WTC11 (cell line): ENCODE measurements around the gene PIP4K2A.

Experiments used
- ATF2 ChIP-seq: sonication (generic); formaldehyde crosslinking; IDR thresholded peaks from 2 replicates; pipeline ENCODE4 v1.8.1; 2022; ENCODE audit warnings: low read depth, missing genetic modification reagents, borderline replicate concordance
- ATF3 ChIP-seq: sonication (generic); formaldehyde crosslinking; conservative IDR thresholded peaks from 2 replicates; pipeline ENCODE4 v1.8.1; 2022; ENCODE audit warnings: mild to moderate bottlenecking, missing genetic modification reagents
- CBFB ChIP-seq: sonication (generic); formaldehyde crosslinking; IDR thresholded peaks from 2 replicates; pipeline ENCODE4 v1.8.1; 2022; ENCODE audit warnings: mild to moderate bottlenecking, low read depth, missing genetic modification reagents
- FOXP4 ChIP-seq: sonication (generic); formaldehyde crosslinking; IDR thresholded peaks from 2 replicates; pipeline ENCODE4 v1.8.0; 2022; ENCODE audit warnings: mild to moderate bottlenecking, missing genetic modification reagents
- MYBL2 ChIP-seq: sonication (generic); formaldehyde crosslinking; IDR thresholded peaks from 2 replicates; pipeline ENCODE4 v1.8.1; 2023; ENCODE audit warnings: mild to moderate bottlenecking, moderate library complexity, missing genetic modification reagents
- NFE2L1 ChIP-seq: sonication (generic); formaldehyde crosslinking; IDR thresholded peaks from 2 replicates; pipeline ENCODE4 v1.8.1; 2023; ENCODE audit warnings: missing genetic modification reagents
- NR2C2 ChIP-seq: sonication (generic); formaldehyde crosslinking; IDR thresholded peaks from 2 replicates; pipeline ENCODE4 v1.8.0; 2022; ENCODE audit warnings: mild to moderate bottlenecking, missing genetic modification reagents
- ZBTB21 ChIP-seq: sonication (generic); formaldehyde crosslinking; IDR thresholded peaks from 2 replicates; pipeline ENCODE4 v1.8.1; 2023; ENCODE audit warnings: mild to moderate bottlenecking, missing genetic modification reagents, borderline replicate concordance
- ZNF232 ChIP-seq: sonication (generic); formaldehyde crosslinking; IDR thresholded peaks from 2 replicates; pipeline ENCODE4 v1.8.0; 2022; ENCODE audit warnings: mild to moderate bottlenecking, missing genetic modification reagents
- TF ChIP-seq, protein P1 (sequence below): fragments of 200-600 bp; IDR thresholded peaks from 2 replicates; pipeline ENCODE4 v1.8.0; 2022; ENCODE audit warnings: antibody characterized with exemption

- TF ChIP-seq, protein P1, sequence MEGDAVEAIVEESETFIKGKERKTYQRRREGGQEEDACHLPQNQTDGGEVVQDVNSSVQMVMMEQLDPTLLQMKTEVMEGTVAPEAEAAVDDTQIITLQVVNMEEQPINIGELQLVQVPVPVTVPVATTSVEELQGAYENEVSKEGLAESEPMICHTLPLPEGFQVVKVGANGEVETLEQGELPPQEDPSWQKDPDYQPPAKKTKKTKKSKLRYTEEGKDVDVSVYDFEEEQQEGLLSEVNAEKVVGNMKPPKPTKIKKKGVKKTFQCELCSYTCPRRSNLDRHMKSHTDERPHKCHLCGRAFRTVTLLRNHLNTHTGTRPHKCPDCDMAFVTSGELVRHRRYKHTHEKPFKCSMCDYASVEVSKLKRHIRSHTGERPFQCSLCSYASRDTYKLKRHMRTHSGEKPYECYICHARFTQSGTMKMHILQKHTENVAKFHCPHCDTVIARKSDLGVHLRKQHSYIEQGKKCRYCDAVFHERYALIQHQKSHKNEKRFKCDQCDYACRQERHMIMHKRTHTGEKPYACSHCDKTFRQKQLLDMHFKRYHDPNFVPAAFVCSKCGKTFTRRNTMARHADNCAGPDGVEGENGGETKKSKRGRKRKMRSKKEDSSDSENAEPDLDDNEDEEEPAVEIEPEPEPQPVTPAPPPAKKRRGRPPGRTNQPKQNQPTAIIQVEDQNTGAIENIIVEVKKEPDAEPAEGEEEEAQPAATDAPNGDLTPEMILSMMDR = no peak
- no peak for TF ChIP-seq ATF2
- no peak for TF ChIP-seq FOXP4 (CRISPR knock-in tag)
- TF ChIP-seq CBFB = no peak
- no peak for TF ChIP-seq NFE2L1
- no peak for TF ChIP-seq ZBTB21 (CRISPR knock-in tag)
- TF ChIP-seq ATF3 = no peak
- TF ChIP-seq MYBL2 (CRISPR knock-in tag) = no peak
- no peak for TF ChIP-seq NR2C2
- no peak for TF ChIP-seq ZNF232 (CRISPR knock-in tag)
Measured at GRCh38 chr10:22615819-22616499, 98.4 kb downstream of the PIP4K2A start.
